ENCODE measurements around the gene IL1RAPL2.

IL1RAPL2 gene

DNA sequence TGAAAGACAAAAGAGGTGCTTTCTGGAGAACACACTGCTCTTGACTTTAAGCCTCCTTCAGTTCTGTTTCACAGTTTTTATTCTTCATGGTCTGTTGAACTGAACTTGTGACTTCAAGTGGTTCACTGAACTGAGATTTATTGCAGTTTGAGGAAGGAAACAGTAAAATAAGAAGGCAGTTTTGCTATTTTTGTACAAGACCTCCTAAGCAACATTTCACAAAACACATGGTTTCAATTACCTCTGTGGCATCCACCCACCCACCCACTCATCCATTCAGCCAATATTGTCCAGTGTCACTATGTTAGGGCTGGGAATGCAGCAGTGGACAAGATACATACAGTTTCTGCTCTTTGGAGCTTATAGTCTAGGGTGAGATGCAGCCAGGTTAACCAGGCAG lies 131.3 kb downstream of the IL1RAPL2 start (continued):
- TF ChIP-seq, protein P1, sequence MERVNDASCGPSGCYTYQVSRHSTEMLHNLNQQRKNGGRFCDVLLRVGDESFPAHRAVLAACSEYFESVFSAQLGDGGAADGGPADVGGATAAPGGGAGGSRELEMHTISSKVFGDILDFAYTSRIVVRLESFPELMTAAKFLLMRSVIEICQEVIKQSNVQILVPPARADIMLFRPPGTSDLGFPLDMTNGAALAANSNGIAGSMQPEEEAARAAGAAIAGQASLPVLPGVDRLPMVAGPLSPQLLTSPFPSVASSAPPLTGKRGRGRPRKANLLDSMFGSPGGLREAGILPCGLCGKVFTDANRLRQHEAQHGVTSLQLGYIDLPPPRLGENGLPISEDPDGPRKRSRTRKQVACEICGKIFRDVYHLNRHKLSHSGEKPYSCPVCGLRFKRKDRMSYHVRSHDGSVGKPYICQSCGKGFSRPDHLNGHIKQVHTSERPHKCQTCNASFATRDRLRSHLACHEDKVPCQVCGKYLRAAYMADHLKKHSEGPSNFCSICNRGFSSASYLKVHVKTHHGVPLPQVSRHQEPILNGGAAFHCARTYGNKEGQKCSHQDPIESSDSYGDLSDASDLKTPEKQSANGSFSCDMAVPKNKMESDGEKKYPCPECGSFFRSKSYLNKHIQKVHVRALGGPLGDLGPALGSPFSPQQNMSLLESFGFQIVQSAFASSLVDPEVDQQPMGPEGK (CRISPR knock-in tag; IDR thresholded peaks at IDR 0.05; ENCODE audit: borderline replicate concordance) = no peak

DNA sequence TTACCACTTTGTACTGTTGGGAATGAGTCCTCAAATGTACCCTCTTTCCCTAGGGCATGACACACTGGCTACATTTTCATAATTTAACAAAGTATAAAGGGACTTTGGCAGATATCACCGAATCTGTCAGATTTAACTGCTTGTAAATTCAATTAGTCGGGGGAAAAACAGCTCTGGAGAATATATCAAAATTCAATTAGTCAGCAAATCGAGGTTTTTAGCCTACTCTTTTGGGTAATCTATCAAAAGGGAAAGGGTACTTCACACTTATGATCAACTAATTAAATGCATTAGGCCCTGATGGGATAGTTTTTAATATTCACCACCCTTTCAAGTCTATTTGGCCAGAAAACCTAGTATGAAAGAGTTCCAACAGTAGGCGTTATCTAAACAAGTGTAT lies 141.0 kb downstream of the IL1RAPL2 start:
- no peak for TF ChIP-seq SNAI2 (CRISPR knock-in tag; IDR thresholded peaks at IDR 0.05)
- TF ChIP-seq, protein P2, sequence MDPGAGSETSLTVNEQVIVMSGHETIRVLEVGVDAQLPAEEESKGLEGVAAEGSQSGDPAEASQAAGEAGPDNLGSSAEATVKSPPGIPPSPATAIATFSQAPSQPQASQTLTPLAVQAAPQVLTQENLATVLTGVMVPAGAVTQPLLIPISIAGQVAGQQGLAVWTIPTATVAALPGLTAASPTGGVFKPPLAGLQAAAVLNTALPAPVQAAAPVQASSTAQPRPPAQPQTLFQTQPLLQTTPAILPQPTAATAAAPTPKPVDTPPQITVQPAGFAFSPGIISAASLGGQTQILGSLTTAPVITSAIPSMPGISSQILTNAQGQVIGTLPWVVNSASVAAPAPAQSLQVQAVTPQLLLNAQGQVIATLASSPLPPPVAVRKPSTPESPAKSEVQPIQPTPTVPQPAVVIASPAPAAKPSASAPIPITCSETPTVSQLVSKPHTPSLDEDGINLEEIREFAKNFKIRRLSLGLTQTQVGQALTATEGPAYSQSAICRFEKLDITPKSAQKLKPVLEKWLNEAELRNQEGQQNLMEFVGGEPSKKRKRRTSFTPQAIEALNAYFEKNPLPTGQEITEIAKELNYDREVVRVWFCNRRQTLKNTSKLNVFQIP (CRISPR knock-in tag; IDR thresholded peaks at IDR 0.05; ENCODE audit: borderline replicate concordance, low read depth) = no peak
- no peak for TF ChIP-seq TCF4 (CRISPR knock-in tag; IDR thresholded peaks at IDR 0.05; ENCODE audit: borderline replicate concordance)
- no peak for TF ChIP-seq OSR1 (CRISPR knock-in tag; IDR thresholded peaks at IDR 0.05)
- TF ChIP-seq ESRRG (CRISPR knock-in tag; IDR thresholded peaks at IDR 0.05) = no peak
- no peak for TF ChIP-seq BACH2 (CRISPR knock-in tag; IDR thresholded peaks at IDR 0.05; ENCODE audit: borderline replicate concordance)
- no peak for TF ChIP-seq ZNF8 (CRISPR knock-in tag; IDR thresholded peaks at IDR 0.05)
- TF ChIP-seq, protein P1 (CRISPR knock-in tag; IDR thresholded peaks at IDR 0.05; ENCODE audit: borderline replicate concordance) = no peak
- TF ChIP-seq GLIS3 (CRISPR knock-in tag; IDR thresholded peaks at IDR 0.05) = no peak
- TF ChIP-seq ZNF70 (CRISPR knock-in tag; IDR thresholded peaks at IDR 0.05) = no peak
- no peak for TF ChIP-seq ZNF565 (CRISPR knock-in tag; conservative IDR thresholded peaks at IDR 0.05; ENCODE audit: low read depth)
- TF ChIP-seq CSDC2 (CRISPR knock-in tag; IDR thresholded peaks at IDR 0.05) = no peak
- no peak for TF ChIP-seq RARB (CRISPR knock-in tag; IDR thresholded peaks at IDR 0.05)
- TF ChIP-seq, protein P3, sequence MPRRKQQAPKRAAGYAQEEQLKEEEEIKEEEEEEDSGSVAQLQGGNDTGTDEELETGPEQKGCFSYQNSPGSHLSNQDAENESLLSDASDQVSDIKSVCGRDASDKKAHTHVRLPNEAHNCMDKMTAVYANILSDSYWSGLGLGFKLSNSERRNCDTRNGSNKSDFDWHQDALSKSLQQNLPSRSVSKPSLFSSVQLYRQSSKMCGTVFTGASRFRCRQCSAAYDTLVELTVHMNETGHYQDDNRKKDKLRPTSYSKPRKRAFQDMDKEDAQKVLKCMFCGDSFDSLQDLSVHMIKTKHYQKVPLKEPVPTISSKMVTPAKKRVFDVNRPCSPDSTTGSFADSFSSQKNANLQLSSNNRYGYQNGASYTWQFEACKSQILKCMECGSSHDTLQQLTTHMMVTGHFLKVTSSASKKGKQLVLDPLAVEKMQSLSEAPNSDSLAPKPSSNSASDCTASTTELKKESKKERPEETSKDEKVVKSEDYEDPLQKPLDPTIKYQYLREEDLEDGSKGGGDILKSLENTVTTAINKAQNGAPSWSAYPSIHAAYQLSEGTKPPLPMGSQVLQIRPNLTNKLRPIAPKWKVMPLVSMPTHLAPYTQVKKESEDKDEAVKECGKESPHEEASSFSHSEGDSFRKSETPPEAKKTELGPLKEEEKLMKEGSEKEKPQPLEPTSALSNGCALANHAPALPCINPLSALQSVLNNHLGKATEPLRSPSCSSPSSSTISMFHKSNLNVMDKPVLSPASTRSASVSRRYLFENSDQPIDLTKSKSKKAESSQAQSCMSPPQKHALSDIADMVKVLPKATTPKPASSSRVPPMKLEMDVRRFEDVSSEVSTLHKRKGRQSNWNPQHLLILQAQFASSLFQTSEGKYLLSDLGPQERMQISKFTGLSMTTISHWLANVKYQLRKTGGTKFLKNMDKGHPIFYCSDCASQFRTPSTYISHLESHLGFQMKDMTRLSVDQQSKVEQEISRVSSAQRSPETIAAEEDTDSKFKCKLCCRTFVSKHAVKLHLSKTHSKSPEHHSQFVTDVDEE (CRISPR knock-in tag; IDR thresholded peaks at IDR 0.05) = no peak
- no peak for TF ChIP-seq TOX (CRISPR knock-in tag; IDR thresholded peaks at IDR 0.05; ENCODE audit: borderline replicate concordance)
- TF ChIP-seq ZFP3 (CRISPR knock-in tag; IDR thresholded peaks at IDR 0.05) = no peak
- TF ChIP-seq, protein P4, sequence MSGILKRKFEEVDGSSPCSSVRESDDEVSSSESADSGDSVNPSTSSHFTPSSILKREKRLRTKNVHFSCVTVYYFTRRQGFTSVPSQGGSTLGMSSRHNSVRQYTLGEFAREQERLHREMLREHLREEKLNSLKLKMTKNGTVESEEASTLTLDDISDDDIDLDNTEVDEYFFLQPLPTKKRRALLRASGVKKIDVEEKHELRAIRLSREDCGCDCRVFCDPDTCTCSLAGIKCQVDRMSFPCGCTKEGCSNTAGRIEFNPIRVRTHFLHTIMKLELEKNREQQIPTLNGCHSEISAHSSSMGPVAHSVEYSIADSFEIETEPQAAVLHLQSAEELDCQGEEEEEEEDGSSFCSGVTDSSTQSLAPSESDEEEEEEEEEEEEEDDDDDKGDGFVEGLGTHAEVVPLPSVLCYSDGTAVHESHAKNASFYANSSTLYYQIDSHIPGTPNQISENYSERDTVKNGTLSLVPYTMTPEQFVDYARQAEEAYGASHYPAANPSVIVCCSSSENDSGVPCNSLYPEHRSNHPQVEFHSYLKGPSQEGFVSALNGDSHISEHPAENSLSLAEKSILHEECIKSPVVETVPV (CRISPR knock-in tag; IDR thresholded peaks at IDR 0.05) = no peak
- no peak for TF ChIP-seq ISL1 (CRISPR knock-in tag; IDR thresholded peaks at IDR 0.05)
- TF ChIP-seq, protein P5, sequence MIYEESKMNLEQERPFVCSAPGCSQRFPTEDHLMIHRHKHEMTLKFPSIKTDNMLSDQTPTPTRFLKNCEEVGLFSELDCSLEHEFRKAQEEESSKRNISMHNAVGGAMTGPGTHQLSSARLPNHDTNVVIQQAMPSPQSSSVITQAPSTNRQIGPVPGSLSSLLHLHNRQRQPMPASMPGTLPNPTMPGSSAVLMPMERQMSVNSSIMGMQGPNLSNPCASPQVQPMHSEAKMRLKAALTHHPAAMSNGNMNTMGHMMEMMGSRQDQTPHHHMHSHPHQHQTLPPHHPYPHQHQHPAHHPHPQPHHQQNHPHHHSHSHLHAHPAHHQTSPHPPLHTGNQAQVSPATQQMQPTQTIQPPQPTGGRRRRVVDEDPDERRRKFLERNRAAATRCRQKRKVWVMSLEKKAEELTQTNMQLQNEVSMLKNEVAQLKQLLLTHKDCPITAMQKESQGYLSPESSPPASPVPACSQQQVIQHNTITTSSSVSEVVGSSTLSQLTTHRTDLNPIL (CRISPR knock-in tag; IDR thresholded peaks at IDR 0.05; ENCODE audit: low read depth) = no peak
- ATAC-seq = no peak

DNA sequence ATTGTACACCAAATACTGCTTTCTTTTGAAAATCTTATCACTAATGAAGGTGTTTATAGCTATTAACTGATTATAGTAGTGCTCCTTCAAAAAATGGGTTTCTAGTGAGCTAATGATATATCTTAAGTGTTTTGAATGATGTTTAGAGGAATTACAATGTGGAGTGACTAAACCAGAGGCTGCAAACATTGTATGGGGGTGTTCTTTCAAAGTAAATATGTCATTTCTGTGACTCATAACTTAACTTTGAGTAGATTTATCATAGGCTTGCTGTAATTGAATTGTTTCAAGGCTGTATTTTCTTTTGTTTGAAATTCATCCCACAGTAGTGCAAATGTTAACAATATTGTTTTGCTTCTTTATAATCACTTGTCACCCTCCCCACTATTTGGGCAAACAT lies 141.6 kb downstream of the IL1RAPL2 start:
- ATAC-seq = no peak
- TF ChIP-seq SNAI2 (CRISPR knock-in tag; IDR thresholded peaks at IDR 0.05) = no peak
- TF ChIP-seq ZFP3 (CRISPR knock-in tag; IDR thresholded peaks at IDR 0.05) = no peak
- TF ChIP-seq, protein P4 (CRISPR knock-in tag; IDR thresholded peaks at IDR 0.05) = no peak
- TF ChIP-seq ZNF8 (CRISPR knock-in tag; IDR thresholded peaks at IDR 0.05) = no peak
- TF ChIP-seq, protein P3 (CRISPR knock-in tag; IDR thresholded peaks at IDR 0.05) = no peak
- TF ChIP-seq TOX (CRISPR knock-in tag; IDR thresholded peaks at IDR 0.05; ENCODE audit: borderline replicate concordance) = no peak
- no peak for TF ChIP-seq ZNF565 (CRISPR knock-in tag; conservative IDR thresholded peaks at IDR 0.05; ENCODE audit: low read depth)
- TF ChIP-seq CSDC2 (CRISPR knock-in tag; IDR thresholded peaks at IDR 0.05) = no peak
- TF ChIP-seq BACH2 (CRISPR knock-in tag; IDR thresholded peaks at IDR 0.05; ENCODE audit: borderline replicate concordance) = no peak
- no peak for TF ChIP-seq ZFP30 (CRISPR knock-in tag; IDR thresholded peaks at IDR 0.05)
- TF ChIP-seq TCF4 (CRISPR knock-in tag; IDR thresholded peaks at IDR 0.05; ENCODE audit: borderline replicate concordance) = no peak
